SK-N-SH (cell line): Measurements from ENCODE around the gene GDPD5. TPM values are rescaled to one million over a fixed set of nuclear protein-coding genes. Genes with fewer than 3 reads are reported as not detected.

Experiments used
- CTCF ChIA-PET: fragments of 300-600, 350-600 bp; formaldehyde crosslinking; extraction: SDS; loops from one replicate; lab custom pipeline; 2021; lab: Yijun Ruan, JAX
- POLR2A ChIA-PET: fragments of 350-600 bp; sonication (Branson Sonifier 250); formaldehyde crosslinking; extraction: SDS; loops from one replicate; lab custom pipeline; 2020; ENCODE audit warnings: antibody characterized with exemption, inconsistent platforms; lab: Yijun Ruan, JAX
- DNase-seq: peaks from one replicate; pipeline ENCODE4 v3.0.0; 2012
- H2AFZ ChIP-seq: fragments of 200-600 bp; sonication (generic); 2 replicates; pipeline ENCODE4 v1.8.1; 2016; ENCODE audit warnings: antibody characterized with exemption, mild to moderate bottlenecking, low read depth
- H3F3A ChIP-seq: fragments of 200-600 bp; sonication (generic); replicated peaks from 2 replicates; pipeline ENCODE3; 2016; ENCODE audit warnings: antibody characterized with exemption, mild to moderate bottlenecking; ENCODE audit not compliant: insufficient read depth
- H3K27ac ChIP-seq, 2 experiments: fragments of 200-500 bp in 1 of 2; fragments of 200-600 bp in 1 of 2; sonication (Bioruptor generic) in 1 of 2; sonication (generic), shearing (Covaris generic) in 1 of 2; 2 replicates each; pipeline versions ENCODE4 v1.5.1 to v1.6.1; 2014 to 2016; ENCODE audit warnings: low read depth in 2 of 2, inconsistent platforms in 1 of 2, low read length in 1 of 2, mild to moderate bottlenecking in 1 of 2, mixed read lengths in 1 of 2
- H3K27me3 ChIP-seq: fragments of 200-600 bp; sonication (generic), shearing (Covaris generic); 2 replicates; pipeline ENCODE4 v1.6.1; 2016; ENCODE audit warnings: mixed run types; ENCODE audit not compliant: insufficient read depth
- H3K36me3 ChIP-seq, 2 experiments: fragments of 200-500 bp in 1 of 2; fragments of 200-600 bp in 1 of 2; sonication (Bioruptor generic) in 1 of 2; sonication (generic) in 1 of 2; replicated peaks in 1 of 2; 2 replicates each; pipeline versions ENCODE3 to v1.5.1; 2014 to 2016; ENCODE audit warnings: low read length in 1 of 2, mild to moderate bottlenecking in 1 of 2; ENCODE audit not compliant: insufficient read depth in 2 of 2, control insufficient read depth in 1 of 2
- H3K4me1 ChIP-seq, 2 experiments: fragments of 200-500 bp in 1 of 2; fragments of 200-600 bp in 1 of 2; sonication (Bioruptor generic) in 1 of 2; sonication (generic), shearing (Covaris generic) in 1 of 2; 2 replicates each; pipeline versions ENCODE4 v1.5.1 to v1.6.1; 2014 to 2016; ENCODE audit warnings: low read depth in 1 of 2, low read length in 1 of 2, mixed run types in 1 of 2; ENCODE audit not compliant: insufficient read depth in 2 of 2, control insufficient read depth in 1 of 2
- H3K4me2 ChIP-seq: fragments of 200-600 bp; sonication (generic), shearing (Covaris generic); 2 replicates; pipeline ENCODE4 v1.6.1; 2017; ENCODE audit warnings: mixed run types
- H3K4me3 ChIP-seq, 2 experiments: fragments of 200-500 bp in 1 of 2; fragments of 200-600 bp in 1 of 2; sonication (Bioruptor generic) in 1 of 2; sonication (generic), shearing (Covaris generic) in 1 of 2; 2 replicates each; pipeline versions ENCODE4 v1.5.1 to v1.8.1; 2014 to 2016; ENCODE audit warnings: low read depth in 2 of 2, inconsistent platforms in 1 of 2, low read length in 1 of 2, mild to moderate bottlenecking in 1 of 2, mixed read lengths in 1 of 2, moderate library complexity in 1 of 2
- H3K79me2 ChIP-seq: fragments of 200-600 bp; sonication (generic); 2 replicates; pipeline ENCODE4 v1.8.1; 2017; ENCODE audit warnings: mild to moderate bottlenecking; ENCODE audit not compliant: insufficient read depth
- H3K9ac ChIP-seq: fragments of 200-600 bp; sonication (generic); 2 replicates; pipeline ENCODE4 v1.6.1; 2017; ENCODE audit warnings: mixed run types
- H3K9me2 ChIP-seq: fragments of 200-600 bp; sonication (generic); 2 replicates; pipeline ENCODE4 v1.6.1; 2017; ENCODE audit warnings: mixed run types
- H3K9me3 ChIP-seq: fragments of 200-600 bp; sonication (generic); 2 replicates; pipeline ENCODE4 v1.6.1; 2017; ENCODE audit warnings: mixed run types, mild to moderate bottlenecking, moderate library complexity
- H4K20me1 ChIP-seq: fragments of 200-600 bp; sonication (generic); 2 replicates; pipeline ENCODE4 v1.6.1; 2017; ENCODE audit warnings: mild to moderate bottlenecking, mixed run types; ENCODE audit not compliant: insufficient read depth
- CHD2 ChIP-seq: fragments of 150-350 bp; IDR thresholded peaks from 2 replicates; pipeline ENCODE4 v1.6.1; 2018; ENCODE audit warnings: low read length; ENCODE audit not compliant: partially characterized antibody
- EZH2phosphoT487 ChIP-seq: fragments of 200-600 bp; sonication (generic); IDR thresholded peaks from 2 replicates; pipeline ENCODE4 v1.6.1; 2017; ENCODE audit warnings: low read depth, mixed run types, mild to moderate bottlenecking, antibody characterized with exemption, moderate library complexity, borderline replicate concordance
- FOSL2 ChIP-seq: IDR thresholded peaks from 2 replicates; pipeline ENCODE4 v1.4.0; 2012; ENCODE audit warnings: low read depth, mild to moderate bottlenecking, moderate library complexity, borderline replicate concordance
- FOXJ3 ChIP-seq: sonication (generic); formaldehyde crosslinking; IDR thresholded peaks from 2 replicates; pipeline ENCODE4 v1.5.1; 2020; ENCODE audit warnings: mild to moderate bottlenecking, missing genetic modification reagents
- FOXM1 ChIP-seq: IDR thresholded peaks from 2 replicates; pipeline ENCODE4 v1.4.0; 2012; ENCODE audit warnings: low read depth, mild to moderate bottlenecking
- GABPA ChIP-seq: IDR thresholded peaks from 2 replicates; pipeline ENCODE4 v1.4.0; 2012; ENCODE audit warnings: low read depth, mild to moderate bottlenecking
- GATA2 ChIP-seq: sonication (generic); formaldehyde crosslinking; IDR thresholded peaks from 2 replicates; pipeline ENCODE4 v1.5.0; 2020; ENCODE audit warnings: mild to moderate bottlenecking, missing genetic modification reagents
- MXI1 ChIP-seq: IDR thresholded peaks from 2 replicates; pipeline ENCODE4 v1.6.1; 2012; ENCODE audit warnings: mild to moderate bottlenecking, low read depth, low read length, improper control_type of control experiment
- NFIC ChIP-seq: IDR thresholded peaks from 2 replicates; pipeline ENCODE4 v1.4.0; 2012; ENCODE audit warnings: borderline replicate concordance
- NRF1 ChIP-seq: IDR thresholded peaks from 2 replicates; pipeline ENCODE4 v1.6.1; 2012; ENCODE audit warnings: low read depth, mild to moderate bottlenecking, low read length
- POLR2AphosphoS5 ChIP-seq: IDR thresholded peaks from 2 replicates; pipeline ENCODE4 v1.6.1; 2012; ENCODE audit warnings: low read depth, low read length
- RAD21 ChIP-seq: IDR thresholded peaks from 2 replicates; pipeline ENCODE4 v1.6.1; 2012; ENCODE audit warnings: mild to moderate bottlenecking, low read length
- RCOR1 ChIP-seq: fragments of 150-350 bp; IDR thresholded peaks from 2 replicates; pipeline ENCODE4 v1.6.1; 2017; ENCODE audit warnings: antibody characterized with exemption, low read length
- SMC3 ChIP-seq: IDR thresholded peaks from 2 replicates; pipeline ENCODE4 v1.6.1; 2012; ENCODE audit warnings: low read depth, low read length, improper control_type of control experiment
- WGBS: methylation state at CpG from one replicate; pipeline ENCODE4 v1.1.6; 2017; ENCODE audit warnings: low lambda C conversion rate; 5-methylcytosine and 5-hydroxymethylcytosine counted together
- polyA plus RNA-seq, 3 experiments: library from polyadenylated mRNA; depleted of rRNA; stranded (reverse); fragments of >200 nt; gene quantifications; 2 replicates each; pipeline ENCODE4 v1.2.3, GENCODE V29; 2012
- TF ChIP-seq, protein P1 (sequence below): IDR thresholded peaks from 2 replicates; pipeline ENCODE4; 2012
- TF ChIP-seq, protein P2 (sequence below): IDR thresholded peaks from 2 replicates; pipeline ENCODE4 v1.4.0; 2012; ENCODE audit warnings: low read depth
- TF ChIP-seq, protein P3 (sequence below): IDR thresholded peaks from 2 replicates; pipeline ENCODE4 v1.4.0; 2012; ENCODE audit warnings: low read depth, borderline replicate concordance
- TF ChIP-seq, protein P4 (sequence below): fragments of 200-600 bp; sonication (generic); IDR thresholded peaks from 2 replicates; pipeline ENCODE4 v1.6.1; 2017; ENCODE audit warnings: antibody characterized with exemption, mild to moderate bottlenecking, moderate library complexity

The GDPD5 gene
- polyA plus RNA-seq, 1 of the 3 experiments (the other 2 are of a cell fraction), result 2.2 TPM

DNA sequence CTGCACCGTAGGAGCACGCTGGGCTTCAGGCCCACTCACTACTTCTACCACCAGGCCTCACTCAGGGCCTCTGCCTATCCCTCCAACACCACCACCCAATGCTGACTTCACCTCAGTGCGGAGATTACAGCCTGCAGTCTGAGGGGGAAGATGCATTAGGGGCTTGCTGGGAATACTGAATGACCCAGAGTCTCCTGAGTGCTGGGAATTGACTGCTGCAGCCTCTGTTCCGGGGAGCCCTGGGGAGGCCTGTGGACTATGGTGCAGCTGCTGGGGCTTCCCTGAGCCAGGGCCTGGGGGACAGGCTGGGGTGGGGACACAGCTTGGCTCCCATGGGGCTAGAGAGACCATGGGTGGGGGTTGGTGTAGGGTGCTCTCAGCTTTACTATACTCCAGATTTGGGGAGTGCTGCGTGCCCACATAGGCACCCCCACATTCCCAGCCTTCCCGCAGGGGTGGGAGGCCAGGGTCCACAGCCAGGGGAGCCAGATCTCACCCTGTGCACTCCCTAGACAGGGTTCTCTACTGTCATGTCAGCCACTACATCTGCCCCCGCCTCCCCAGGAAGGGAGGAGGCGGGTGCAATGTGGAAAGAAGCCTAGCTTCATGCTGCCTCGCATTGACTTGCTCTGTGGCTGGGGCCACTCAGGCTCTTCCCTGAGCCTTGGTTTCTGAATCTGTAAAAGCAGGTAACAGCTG, 44.4 kb downstream of the GDPD5 start:
- CTCF ChIA-PET, result interaction anchor here (0.6 to 1.1 kb wide), 3 partner anchors 10 to 497 kb away, joined by 3 read pairs; no protein-coding TSS in a partner anchor
- Histone ChIP-seq H3K4me3 (no peak overlapping the region), H3K36me3 (no peaks in the 10 kb centered on the region), H3F3A (no peaks in the 10 kb centered on the region), H2AFZ (no peak overlapping the region), H4K20me1 (no peaks in the 10 kb centered on the region), H3K9ac (no peak overlapping the region), H3K4me2 (no peak overlapping the region), H3K4me1 (no peaks in the 10 kb centered on the region), H3K9me2 (no peaks in the 10 kb centered on the region), H3K27me3 (no peaks in the 10 kb centered on the region), H3K27ac (no peak overlapping the region), H3K9me3 (no peaks in the 10 kb centered on the region), H3K79me2 (no peaks in the 10 kb centered on the region)
- POLR2A ChIA-PET, result no interaction called here
- no peak for TF ChIP-seq FOXM1
- no peak for TF ChIP-seq GATA2 (CRISPR knock-in tag)
- TF ChIP-seq SMC3, result no peak
- TF ChIP-seq EZH2phosphoT487, result no peak
- TF ChIP-seq, protein P1, sequence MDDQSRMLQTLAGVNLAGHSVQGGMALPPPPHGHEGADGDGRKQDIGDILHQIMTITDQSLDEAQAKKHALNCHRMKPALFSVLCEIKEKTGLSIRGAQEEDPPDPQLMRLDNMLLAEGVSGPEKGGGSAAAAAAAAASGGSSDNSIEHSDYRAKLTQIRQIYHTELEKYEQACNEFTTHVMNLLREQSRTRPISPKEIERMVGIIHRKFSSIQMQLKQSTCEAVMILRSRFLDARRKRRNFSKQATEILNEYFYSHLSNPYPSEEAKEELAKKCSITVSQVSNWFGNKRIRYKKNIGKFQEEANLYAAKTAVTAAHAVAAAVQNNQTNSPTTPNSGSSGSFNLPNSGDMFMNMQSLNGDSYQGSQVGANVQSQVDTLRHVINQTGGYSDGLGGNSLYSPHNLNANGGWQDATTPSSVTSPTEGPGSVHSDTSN, result no peak
- no peak for TF ChIP-seq FOXJ3 (CRISPR knock-in tag)
- no peak for TF ChIP-seq RCOR1
- TF ChIP-seq, protein P2, sequence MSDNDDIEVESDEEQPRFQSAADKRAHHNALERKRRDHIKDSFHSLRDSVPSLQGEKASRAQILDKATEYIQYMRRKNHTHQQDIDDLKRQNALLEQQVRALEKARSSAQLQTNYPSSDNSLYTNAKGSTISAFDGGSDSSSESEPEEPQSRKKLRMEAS, result no peak
- no peak for TF ChIP-seq NRF1
- no peak for TF ChIP-seq FOSL2
- no peak for TF ChIP-seq POLR2AphosphoS5
- TF ChIP-seq CHD2, result no peak
- TF ChIP-seq NFIC, result no peak
- TF ChIP-seq, protein P3, sequence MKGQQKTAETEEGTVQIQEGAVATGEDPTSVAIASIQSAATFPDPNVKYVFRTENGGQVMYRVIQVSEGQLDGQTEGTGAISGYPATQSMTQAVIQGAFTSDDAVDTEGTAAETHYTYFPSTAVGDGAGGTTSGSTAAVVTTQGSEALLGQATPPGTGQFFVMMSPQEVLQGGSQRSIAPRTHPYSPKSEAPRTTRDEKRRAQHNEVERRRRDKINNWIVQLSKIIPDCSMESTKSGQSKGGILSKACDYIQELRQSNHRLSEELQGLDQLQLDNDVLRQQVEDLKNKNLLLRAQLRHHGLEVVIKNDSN, result no peak
- TF ChIP-seq, protein P4, sequence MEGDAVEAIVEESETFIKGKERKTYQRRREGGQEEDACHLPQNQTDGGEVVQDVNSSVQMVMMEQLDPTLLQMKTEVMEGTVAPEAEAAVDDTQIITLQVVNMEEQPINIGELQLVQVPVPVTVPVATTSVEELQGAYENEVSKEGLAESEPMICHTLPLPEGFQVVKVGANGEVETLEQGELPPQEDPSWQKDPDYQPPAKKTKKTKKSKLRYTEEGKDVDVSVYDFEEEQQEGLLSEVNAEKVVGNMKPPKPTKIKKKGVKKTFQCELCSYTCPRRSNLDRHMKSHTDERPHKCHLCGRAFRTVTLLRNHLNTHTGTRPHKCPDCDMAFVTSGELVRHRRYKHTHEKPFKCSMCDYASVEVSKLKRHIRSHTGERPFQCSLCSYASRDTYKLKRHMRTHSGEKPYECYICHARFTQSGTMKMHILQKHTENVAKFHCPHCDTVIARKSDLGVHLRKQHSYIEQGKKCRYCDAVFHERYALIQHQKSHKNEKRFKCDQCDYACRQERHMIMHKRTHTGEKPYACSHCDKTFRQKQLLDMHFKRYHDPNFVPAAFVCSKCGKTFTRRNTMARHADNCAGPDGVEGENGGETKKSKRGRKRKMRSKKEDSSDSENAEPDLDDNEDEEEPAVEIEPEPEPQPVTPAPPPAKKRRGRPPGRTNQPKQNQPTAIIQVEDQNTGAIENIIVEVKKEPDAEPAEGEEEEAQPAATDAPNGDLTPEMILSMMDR, result no peak
- no peak for TF ChIP-seq RAD21
- no peak for TF ChIP-seq GABPA
- no peak for TF ChIP-seq MXI1
- DNase-seq, result no peak
- WGBS, result 95% methylated on average over 9 of the region's 9 CpGs
